HG03571 (cell line): ENCODE data around the gene ZBTB26.
"Not testable (repeated sequence)": the region's sequence is repeated elsewhere in the genome, so short reads cannot be mapped to it uniquely, and the experiment has no call there.

Experiments
- ATAC-seq: cut with Tn5 transposase; IDR thresholded peaks from one replicate; pipeline ENCODE4 v1.9.1; 2021; ENCODE audit not compliant: unreplicated experiment

The ZBTB26 gene

DNA sequence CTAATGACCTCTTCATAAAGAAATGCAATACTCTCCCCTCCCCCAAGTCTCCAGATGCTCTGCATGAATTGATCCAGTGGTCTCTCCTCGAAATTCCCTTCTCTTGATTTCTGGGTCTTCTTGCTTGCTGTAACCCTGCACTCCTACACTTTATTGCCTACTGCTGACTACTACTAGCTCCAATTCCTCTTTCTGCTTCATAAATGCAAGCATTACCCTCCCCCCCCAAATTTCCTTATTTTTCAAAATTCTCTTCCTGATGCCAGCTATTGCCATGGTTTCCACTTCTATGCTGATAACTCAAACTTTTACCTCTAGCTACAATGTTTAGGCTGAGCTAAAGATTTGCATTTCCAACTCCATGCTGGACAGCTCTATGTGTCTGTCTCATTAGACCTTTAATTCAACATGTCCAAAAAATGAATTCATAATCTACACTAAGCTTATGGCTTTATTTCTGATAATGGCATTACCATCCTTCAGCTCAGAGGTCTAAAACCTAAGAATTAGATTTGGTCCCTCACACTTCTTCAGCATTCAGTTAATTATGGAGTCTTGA, 1.4 kb downstream of the ZBTB26 start:
- ATAC-seq: no peak

DNA sequence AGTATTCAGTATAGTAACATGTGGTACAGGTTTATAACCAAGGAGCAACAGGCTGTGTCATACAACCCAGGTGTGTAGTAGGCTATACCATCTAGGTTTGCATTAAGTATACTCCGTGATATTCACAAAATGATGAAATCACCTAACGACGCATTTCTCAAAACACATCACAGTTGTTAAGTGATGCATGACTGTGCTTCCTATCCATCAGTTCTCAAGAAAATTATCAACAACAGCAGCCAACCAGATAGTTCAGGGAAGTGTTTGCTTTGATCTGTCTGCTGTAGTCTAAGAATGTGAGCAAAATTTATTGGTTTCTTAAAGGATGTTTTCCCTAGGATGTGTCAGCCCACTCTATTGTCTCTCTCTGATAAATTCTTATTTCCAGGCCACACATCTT, 7.4 kb downstream of the ZBTB26 start:
- ATAC-seq: peak; percentile 52

DNA sequence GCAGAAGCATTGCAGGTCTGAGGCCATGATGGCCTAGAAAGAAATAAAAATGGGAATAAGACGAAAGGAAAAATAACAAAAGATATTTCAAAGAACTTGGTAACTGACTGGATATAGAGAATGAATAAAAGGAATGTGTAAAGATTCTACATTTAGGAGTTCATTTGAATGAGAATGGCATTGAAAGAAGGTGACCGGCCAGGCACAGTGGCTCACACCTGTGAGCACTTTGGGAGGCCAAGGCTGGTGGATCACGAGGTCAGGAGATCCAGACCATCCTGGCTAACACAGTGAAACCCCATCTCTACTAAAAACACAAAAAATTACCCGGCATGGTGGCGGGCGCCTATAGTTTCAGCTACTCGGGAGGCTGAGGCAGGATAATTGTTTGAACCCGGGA, 8.6 kb downstream of the ZBTB26 start:
- no peak for ATAC-seq

GRCh38 chr9:122918310-122918709, 13.0 kb downstream of the ZBTB26 start:
- ATAC-seq: no peak

- ATAC-seq: peak; percentile 98
Measured at GRCh38 chr9:122912964-122913673, 18.2 kb downstream of the ZBTB26 start, which contains the start of gene ZBTB6. ZBTB6 (minus strand) TSS chr9:122913323; CDS start chr9:122912072, 1,251 bp downstream.

- no peak for ATAC-seq
Measured at GRCh38 chr9:122912671-122912963, 18.7 kb downstream of the ZBTB26 start.

DNA sequence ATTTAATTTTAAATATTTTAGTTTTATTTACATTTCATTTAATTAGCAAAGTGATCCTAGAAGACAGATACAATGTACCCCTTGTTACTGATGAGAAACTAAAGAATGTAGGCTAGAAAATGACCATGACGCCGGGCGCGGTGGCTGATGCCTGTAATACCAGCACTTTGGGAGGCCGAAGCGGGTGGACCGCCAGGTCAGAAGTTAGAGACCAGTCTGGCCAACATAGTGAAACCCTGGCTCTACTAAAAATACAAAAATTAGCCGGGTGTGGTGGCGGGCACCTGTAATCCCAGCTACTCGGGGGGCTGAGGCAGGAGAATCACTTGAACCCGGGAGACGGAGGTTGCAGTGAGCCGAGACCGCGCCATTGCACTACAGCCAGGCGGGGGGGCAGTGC, 25.2 kb downstream of the ZBTB26 start:
- ATAC-seq: not testable (repeated sequence)

DNA sequence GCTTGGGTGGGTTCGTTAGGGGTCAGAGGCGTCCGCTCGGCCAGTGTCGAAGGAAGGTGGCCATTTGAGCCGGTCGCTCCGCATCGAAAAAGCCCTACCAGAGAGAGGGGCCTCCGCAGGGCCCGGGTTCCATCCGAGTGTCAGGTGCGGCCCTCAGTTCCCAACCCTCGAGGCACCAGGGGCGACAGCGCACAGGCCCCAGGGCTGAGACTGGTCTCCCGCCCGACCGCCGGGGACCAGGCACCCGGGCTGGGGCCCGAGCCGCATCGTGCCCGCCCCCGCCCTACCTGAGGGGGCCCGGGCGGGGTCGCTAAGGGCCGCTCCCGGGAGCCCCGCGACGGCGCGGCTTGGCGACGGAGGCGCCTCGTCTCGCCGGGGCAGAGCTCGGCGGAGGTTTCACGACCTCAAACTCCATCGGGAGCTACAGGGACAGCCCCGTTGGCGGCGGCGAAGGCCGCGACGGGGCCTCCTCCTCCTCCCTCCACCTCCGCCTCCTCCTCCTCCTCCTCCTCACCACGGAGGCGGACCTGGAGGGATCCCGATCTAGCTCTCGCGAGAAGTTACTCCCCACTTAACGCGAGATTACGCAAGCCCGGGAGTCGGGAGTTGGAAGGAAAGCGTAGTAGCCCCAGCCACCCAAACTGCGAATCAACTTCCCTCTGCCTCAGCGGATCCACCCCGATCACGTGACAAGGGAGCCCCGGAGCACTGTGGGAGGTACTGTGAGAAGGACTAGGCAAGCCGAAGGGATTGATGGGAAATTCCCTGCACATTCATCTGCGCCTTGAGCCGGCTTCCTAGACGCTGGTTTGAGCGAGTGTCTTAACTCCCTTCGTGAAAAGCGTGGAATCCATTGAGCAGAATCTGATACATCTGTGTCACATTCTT, 26.2 kb downstream of the ZBTB26 start, which contains the start of gene RC3H2:
Gene RC3H2 (minus strand): TSS at position 537 of the 888 bp plus-strand sequence. CDS start 7,850 bp downstream, outside the sequence.
- ATAC-seq: peak; percentile 80

GRCh38 chr9:122904466-122904822, 26.9 kb downstream of the ZBTB26 start:
- peak; percentile 18 for ATAC-seq

- no peak for ATAC-seq
Measured at GRCh38 chr9:122900791-122901190, 30.5 kb downstream of the ZBTB26 start.

DNA sequence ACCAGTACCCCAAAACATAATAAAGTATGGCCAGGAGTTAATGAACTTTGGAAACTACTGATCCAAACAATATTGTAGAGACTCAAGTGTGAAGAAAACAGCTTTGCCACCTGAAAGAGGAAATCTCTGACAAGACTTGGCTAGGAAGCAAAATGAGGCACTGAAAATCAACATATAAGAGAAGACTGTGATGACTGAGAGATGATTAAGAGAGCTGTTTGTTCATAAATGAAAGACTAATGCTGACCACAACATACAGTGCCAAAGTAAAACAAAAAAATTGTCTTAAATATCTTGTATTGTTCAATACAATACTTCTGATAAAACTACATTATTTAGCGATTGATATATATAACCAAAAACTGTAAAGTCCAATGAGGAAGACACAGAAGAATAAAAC, 33.3 kb downstream of the ZBTB26 start:
- no peak for ATAC-seq

DNA sequence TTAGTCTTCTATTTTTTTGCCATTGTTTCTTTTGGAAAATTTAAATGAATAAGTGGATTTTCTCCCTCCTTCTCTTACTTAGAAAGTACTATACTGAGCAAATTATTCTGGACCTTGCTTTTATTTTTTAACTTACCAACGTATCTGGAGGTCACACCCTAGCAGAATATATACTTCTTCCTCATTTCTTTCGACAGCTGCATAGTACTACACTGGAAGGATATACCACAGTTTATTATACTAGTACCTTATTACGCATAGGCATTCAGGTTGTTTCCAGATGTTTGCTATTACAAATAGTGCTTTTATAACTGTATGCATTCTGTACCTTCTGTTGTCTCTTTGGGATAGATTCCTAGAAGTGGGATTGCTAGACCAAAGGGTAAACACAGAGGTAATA, 42.8 kb downstream of the ZBTB26 start:
- no peak for ATAC-seq

DNA sequence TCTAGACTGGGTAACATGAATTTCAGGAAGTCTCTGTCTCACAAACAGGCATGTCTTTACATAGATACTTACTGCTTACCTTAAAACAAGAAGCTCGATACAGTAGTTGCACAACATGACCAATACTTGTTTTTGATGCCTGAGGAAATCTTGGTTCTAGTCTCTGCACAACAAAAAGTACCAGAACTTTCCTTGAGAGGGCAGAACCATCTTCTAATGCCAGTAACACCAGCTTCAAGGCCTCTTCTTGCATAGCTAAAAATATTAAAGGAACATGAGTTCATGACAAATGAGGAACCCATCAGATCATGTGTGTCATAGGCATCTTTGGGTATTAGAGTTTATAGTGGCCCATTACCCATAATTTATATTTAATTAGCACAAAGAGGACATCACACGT, 48.2 kb downstream of the ZBTB26 start:
- ATAC-seq: no peak

- no peak for ATAC-seq
Measured at GRCh38 chr9:122879443-122879842, 51.9 kb downstream of the ZBTB26 start.

- no peak for ATAC-seq
Measured at GRCh38 chr9:122875523-122875922, 55.8 kb downstream of the ZBTB26 start.

- ATAC-seq: not testable (repeated sequence)
Measured at GRCh38 chr9:122867276-122867675, 64.0 kb downstream of the ZBTB26 start.

DNA sequence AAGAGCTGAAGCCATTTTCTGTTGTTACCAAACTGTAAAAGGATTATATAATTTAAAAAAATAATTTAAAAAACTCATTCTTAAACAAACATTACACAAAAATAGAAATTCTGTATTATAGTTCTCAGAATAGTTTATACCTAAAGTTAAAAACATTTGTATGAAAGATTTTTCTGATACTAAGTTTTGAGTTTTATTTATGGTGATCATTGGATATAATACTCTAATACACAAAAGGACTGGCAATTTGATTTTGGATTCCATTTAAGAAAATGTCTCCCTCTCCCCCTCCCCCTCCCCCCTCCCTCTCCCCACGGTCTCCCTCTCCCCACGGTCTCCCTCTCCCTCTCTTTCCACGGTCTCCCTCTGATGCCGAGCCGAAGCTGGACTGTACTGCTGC, 65.2 kb downstream of the ZBTB26 start:
- ATAC-seq: no peak
